Tibial nerve (tissue), 3 donors: ENCODE measurements around the gene NQO2.

Experiments
- POLR2A ChIP-seq, 2 donors: fragments of 450-650 bp; IDR thresholded peaks; one replicate each; pipeline ENCODE4 v1.6.1; 2017; ENCODE audit warnings: antibody characterized with exemption in 2 of 2, mild to moderate bottlenecking in 2 of 2, moderate library complexity in 2 of 2
- TF ChIP-seq, protein P1 (sequence below), 5 experiments: fragments of 200-600 bp in 3 of 5; fragments of 450-650 bp in 2 of 5; sonication (generic) in 3 of 5; IDR thresholded peaks; one replicate each; pipeline ENCODE4 v1.5.1; 2016 to 2019; ENCODE audit warnings: antibody characterized with exemption in 5 of 5, mild to moderate bottlenecking in 3 of 5, moderate library complexity in 2 of 5

- TF ChIP-seq, protein P1, sequence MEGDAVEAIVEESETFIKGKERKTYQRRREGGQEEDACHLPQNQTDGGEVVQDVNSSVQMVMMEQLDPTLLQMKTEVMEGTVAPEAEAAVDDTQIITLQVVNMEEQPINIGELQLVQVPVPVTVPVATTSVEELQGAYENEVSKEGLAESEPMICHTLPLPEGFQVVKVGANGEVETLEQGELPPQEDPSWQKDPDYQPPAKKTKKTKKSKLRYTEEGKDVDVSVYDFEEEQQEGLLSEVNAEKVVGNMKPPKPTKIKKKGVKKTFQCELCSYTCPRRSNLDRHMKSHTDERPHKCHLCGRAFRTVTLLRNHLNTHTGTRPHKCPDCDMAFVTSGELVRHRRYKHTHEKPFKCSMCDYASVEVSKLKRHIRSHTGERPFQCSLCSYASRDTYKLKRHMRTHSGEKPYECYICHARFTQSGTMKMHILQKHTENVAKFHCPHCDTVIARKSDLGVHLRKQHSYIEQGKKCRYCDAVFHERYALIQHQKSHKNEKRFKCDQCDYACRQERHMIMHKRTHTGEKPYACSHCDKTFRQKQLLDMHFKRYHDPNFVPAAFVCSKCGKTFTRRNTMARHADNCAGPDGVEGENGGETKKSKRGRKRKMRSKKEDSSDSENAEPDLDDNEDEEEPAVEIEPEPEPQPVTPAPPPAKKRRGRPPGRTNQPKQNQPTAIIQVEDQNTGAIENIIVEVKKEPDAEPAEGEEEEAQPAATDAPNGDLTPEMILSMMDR (IDR thresholded peaks at IDR 0.05), result no peak
- TF ChIP-seq POLR2A (IDR thresholded peaks at IDR 0.05), result no peak
These were observed 20.8 kb upstream of the NQO2 start for GRCh38 chr6:2978923-2979322.
